ENCODE measurements around the gene GBA2.

GBA2 gene

DNA sequence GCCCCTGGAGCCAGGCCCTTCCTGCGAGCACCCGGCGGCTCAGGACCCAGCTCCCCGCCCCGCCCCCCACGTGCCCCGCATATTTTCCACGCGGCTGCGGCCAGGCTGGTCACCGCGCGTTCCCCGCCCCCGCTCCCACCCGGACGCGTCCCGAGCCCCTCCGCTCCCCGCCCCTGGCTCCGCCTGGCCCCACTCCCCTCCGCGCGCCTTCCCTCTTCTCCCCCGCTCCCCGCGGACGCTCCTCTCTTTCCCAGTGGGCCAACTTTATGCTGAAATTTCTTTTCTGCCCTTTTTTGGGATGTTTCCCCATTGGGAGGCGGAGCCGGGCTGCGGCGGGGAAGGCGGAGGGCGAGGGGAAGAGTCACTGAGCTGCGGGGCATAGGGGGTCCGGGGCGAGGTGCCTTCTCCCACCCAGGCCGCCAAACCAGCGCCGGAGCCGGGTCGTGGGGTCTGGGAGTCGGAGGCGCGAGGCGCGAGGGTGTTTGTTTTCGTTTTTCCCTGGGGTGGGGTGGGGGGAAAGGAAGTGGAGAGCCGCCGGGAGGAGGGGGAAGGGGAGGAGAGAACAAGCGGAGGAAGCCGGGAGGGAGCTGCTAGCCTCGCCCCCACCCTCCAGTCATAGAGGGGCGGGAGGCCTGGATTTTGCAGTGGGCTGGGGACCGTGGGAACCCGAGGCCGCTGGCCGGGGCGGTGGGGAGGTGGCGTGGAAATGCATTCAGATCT lies 58.3 kb downstream of the GBA2 start:
- no peak for DNase-seq (ENCODE audit: low read depth)

GRCh38 chr9:35690294-35690613 lies 58.8 kb downstream of the GBA2 start:
- no peak for DNase-seq (ENCODE audit: low read depth)

DNA sequence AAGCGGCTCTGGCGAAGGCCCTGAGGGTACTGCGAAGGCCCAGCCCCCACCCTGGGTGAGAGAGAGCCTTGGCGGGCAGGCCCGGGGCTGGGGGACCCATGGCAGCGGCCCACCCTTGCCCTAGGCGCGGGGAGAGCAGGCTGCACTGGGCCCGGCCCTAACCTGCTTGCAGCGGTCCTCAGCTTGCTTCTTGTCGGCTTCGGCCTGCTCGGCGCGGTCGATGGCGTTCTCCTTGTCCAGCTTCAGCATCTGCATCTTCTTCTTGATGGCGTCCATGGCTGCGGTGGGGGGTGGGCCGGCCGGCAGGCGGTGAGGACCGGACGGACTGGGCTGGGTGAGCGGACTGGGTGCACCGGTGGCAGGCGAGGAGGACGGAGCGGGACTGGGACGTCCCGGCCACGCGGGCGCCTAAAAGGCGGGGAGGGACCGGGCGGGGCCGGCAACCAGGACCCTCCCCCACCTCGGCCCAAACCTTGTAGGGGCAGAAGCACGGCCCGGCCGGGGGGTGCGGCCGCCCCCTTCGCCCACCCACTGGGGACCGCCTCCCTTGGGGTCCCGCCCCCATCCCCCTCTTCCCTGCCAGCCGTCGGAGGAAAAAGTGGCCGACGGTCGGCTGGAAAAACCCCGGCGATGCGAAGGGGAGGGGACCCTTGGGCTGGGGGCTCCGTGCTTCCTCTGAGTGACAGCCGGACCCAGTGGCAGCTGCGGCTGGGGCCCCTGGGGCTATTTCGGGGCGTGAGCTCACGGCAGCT lies 59.3 kb downstream of the GBA2 start, which contains the start of gene TPM2:
Gene TPM2, minus strand, starts transcription at position 384 of the 752 bp plus-strand sequence. Its CDS starts 108 bp downstream, at position 276.
- DNase-seq (ENCODE audit: low read depth): no peak

DNA sequence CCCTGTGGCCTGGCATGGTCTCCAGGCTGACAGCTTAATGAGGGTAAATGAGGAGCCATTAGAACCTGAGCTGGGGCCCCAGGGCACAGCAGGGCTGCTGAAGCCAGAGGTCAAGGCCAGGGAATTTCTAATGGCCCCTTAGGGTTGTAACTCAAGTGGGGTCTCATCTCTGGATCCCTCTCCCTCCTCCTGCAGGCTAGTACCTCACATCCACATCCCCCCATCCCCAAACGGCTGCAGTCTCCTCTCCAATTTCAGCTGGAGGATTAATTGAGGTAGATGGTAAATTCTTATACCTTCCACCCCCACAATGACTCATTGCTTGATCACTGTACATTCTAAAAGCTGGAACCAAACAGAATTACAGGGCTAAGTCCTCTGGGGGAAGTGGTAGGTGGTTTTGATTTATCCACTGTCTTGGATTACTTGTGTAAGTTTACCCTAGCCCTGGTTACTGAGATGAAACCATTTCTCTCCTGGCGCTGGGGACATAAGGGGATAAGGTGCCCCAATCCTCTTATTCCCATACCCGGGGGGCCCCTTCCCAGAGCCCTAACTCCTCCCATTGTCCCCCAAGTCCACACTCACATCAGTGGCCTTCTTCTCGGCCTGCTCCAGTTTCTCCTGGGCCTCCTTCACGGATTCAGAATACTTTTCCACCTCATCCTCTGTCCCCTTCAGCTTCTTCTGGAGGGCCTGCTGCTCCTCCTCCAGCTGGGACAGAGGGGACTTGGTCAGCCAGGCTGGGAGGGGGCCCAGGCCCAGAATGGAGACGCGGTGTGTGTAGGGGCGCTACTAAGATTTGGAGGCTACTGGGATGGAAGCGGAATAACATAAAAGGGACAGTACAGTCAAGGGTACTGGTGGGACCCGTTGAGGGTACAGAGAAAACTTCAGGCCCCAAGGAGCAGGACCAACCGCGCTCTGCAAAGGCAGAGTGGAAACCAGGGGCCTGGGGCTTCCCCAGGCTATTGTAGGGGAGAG lies 60.2 kb downstream of the GBA2 start:
- DNase-seq (ENCODE audit: low read depth): peak; percentile 81

- no peak for DNase-seq (ENCODE audit: low read depth)
These were observed 61.0 kb downstream of the GBA2 start for GRCh38 chr9:35687972-35688557.

GRCh38 chr9:35687306-35687705 lies 61.7 kb downstream of the GBA2 start:
- DNase-seq (ENCODE audit: low read depth): no peak

Data from HS-27A (cell line).